HG03159 (cell line): ENCODE measurements around the gene KRTAP10-11.
"Not testable (repeated sequence)": the region's sequence is repeated elsewhere in the genome, so short reads cannot be mapped to it uniquely, and the experiment has no call there.

Experiments
- ATAC-seq: cut with Tn5 transposase; IDR thresholded peaks from one replicate; pipeline ENCODE4 v1.9.1; 2021; ENCODE audit warnings: mild to moderate bottlenecking, moderate library complexity; ENCODE audit not compliant: unreplicated experiment

Gene KRTAP10-11

DNA sequence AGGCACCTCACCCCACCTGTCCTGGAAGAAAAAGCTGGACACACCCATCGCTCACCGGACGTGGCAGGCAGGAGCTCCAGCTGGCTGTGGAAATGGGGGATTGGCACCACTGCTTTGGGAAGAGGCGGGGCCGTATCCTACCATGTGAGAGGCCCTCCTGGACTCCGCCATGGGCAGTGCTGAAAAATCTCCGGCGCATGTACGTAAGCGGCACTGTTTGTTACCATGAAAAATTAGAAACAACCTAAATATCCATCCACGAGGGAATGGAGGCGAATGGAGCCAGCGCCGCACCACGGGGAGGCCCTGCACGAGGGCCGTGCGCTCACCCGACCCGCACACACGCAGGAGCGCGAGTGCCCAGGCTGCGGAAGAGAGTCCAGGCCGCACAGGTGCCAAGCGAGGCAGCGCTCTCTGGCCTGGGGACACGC lies 31.2 kb upstream of the KRTAP10-11 start:
- ATAC-seq = no peak

GRCh38 chr21:44615466-44615865 lies 30.7 kb upstream of the KRTAP10-11 start:
- ATAC-seq = no peak

DNA sequence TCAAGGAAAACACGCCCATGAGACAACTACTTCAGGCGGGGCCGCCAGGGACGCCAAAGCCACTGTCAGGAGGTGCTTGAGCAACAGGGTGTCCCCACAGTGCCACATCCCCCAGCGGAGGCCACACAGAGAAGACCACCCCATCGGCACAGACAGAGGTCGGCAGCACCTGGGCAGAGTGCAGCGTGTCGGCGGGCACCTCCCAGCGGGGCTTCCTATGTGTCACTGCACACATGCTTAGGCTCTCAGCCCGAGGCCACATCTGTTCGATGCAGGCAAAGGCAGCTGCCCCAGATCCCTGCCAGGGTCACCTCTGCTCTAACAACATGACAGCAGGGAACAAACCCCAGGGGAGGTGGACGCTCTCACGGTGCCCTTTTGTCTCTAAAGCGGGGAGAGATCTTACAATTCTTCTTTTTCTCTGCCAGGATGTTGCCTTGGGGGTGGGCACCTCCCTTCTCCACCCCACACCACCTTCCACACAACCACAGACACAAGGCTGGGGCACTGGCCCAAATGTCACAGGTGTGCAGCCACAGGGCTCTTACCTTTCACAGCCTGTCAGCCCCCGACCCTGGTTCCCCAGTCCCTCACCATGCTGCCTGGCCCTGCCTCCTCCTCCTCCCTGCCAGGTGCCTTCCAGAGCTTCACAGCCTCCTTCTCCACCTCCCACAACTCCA lies 30.2 kb upstream of the KRTAP10-11 start:
- no peak for ATAC-seq

- ATAC-seq = no peak
Measured at GRCh38 chr21:44616591-44616926, 29.7 kb upstream of the KRTAP10-11 start.

DNA sequence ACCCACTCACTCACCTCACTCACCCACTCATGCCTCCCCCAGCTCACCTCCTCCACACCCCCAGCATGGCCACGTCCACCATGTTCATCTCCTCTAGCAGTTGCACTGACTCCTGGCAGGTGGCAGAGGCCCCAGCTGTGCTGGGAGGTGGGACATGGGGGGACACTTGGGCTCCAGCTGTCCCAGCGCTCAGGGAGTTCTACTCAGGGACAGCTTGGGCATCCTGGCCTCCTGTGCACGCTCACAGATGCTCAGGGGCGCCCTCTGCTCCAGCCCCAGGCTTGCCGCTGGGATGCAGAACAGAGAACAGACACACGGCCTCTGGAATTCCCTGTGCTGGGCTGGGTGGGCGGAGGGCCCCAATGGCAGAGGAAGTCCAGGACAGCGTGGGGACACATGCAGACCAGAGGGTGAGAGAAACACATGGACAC lies 29.1 kb upstream of the KRTAP10-11 start:
- no peak for ATAC-seq

DNA sequence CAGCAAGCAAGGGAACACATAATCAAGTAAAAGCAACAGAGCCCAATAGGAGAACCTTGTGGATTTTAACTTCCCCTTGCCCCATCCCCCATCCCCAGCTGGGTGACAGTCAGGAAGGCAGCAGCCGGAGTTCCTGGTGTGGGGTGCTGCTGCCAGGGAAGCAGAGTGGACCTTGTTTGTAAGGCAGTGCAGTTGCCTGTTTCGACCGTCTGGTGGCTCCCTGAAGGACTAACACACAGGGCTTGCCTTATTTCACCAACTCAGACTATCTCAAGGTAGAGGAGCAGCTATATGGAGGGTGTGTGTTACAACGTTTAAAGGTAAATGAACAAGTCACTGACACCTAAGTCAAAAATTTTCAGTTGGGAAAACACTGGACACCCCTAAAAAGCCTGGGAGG lies 27.7 kb upstream of the KRTAP10-11 start:
- no peak for ATAC-seq

GRCh38 chr21:44618909-44619308 lies 27.3 kb upstream of the KRTAP10-11 start:
- ATAC-seq = no peak

DNA sequence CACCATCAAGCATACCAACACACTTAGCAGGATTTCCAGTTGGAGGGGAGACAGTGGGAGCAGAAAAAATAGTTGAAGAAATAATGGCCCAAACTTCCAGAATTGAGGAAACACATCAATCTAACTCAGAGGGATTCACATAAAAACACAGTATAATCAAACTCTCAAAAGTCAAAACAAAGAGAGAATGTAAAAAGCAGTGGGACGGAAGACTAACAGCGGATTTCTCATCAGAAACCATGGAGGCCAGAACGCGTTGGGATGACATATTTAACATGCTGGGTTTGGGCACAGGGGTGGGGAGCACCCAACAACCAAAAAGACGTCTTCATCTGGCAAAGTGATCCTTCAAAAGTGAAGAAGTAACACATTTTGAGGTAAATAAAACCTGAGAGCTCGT lies 26.3 kb upstream of the KRTAP10-11 start:
- no peak for ATAC-seq

GRCh38 chr21:44623575-44623974 lies 22.6 kb upstream of the KRTAP10-11 start:
- no peak for ATAC-seq

GRCh38 chr21:44625756-44626155 lies 20.5 kb upstream of the KRTAP10-11 start:
- ATAC-seq = no peak

GRCh38 chr21:44626262-44626661 lies 20.0 kb upstream of the KRTAP10-11 start:
- no peak for ATAC-seq

DNA sequence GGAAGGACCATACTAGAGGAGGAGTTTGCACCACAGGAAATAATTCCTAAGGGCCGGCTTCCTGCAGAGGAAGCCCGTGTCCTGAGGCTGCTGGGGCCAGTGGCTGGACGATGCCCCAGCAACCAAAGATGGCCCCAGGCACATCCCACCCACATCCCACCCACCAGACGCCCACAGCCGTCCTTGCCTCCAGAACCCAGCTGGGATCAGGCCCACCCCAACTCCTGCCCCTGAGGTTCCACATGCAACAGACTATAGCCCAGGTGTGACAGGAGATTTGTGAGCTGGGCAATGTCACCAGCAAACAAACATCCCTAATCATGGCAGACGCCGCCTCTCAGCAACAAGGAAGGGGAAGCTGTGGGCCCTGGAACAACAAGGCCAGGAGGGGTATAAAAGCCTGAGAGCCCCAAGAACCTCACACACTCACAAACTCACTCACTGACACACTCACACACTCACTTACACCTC lies 19.5 kb upstream of the KRTAP10-11 start, which contains the start of gene KRTAP10-9:
Gene KRTAP10-9, plus strand, starts transcription at position 421 of the 471 bp plus-strand sequence. CDS start 79 bp downstream, outside the sequence.
- no peak for ATAC-seq

DNA sequence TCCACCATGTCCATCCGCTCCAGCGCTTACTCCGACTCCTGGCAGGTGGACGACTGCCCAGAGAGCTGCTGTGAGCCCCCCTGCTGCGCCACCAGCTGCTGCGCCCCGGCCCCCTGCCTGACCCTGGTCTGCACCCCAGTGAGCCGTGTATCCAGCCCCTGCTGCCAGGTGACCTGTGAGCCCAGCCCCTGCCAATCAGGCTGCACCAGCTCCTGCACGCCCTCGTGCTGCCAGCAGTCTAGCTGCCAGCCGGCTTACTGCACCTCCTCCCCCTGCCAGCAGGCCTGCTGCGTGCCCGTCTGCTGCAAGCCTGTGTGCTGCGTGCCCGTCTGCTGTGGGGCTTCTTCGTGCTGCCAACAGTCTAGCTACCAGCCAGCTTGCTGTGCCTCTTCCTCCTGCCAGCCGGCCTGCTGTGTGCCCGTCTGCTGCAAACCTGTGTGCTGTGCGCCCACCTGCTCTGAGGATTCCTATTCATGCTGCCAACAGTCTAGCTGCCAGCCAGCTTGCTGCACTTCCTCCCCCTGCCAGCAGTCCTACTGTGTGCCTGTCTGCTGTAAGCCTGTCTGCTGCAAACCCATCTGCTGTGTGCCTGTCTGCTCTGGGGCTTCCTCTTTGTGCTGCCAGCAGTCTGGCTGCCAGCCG lies 18.9 kb upstream of the KRTAP10-11 start:
- not testable (repeated sequence) for ATAC-seq

GRCh38 chr21:44627831-44628233 lies 18.4 kb upstream of the KRTAP10-11 start:
- ATAC-seq = not testable (repeated sequence)

GRCh38 chr21:44628707-44629391 lies 17.4 kb upstream of the KRTAP10-11 start:
- no peak for ATAC-seq

DNA sequence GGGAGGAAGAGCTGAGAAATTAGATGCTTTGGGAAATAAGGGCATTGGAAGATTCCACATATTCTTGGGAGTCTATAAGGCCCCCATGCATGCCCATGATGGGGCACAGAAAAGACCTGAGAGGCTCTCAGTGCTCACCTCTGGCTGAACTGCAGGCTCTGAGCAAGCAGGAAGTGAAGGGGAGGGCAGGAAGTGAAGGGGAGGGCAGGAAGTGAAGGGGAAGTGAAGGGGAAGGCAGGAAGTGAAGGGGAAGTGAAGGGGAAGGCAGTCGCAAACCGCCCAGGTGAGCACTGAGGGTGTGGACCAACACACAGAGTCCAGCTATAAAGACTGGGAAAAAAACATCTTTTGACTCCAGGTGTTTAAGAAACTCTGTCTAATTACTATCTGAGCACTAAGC lies 15.8 kb upstream of the KRTAP10-11 start:
- no peak for ATAC-seq

GRCh38 chr21:44632067-44632466 lies 14.1 kb upstream of the KRTAP10-11 start:
- ATAC-seq = no peak

DNA sequence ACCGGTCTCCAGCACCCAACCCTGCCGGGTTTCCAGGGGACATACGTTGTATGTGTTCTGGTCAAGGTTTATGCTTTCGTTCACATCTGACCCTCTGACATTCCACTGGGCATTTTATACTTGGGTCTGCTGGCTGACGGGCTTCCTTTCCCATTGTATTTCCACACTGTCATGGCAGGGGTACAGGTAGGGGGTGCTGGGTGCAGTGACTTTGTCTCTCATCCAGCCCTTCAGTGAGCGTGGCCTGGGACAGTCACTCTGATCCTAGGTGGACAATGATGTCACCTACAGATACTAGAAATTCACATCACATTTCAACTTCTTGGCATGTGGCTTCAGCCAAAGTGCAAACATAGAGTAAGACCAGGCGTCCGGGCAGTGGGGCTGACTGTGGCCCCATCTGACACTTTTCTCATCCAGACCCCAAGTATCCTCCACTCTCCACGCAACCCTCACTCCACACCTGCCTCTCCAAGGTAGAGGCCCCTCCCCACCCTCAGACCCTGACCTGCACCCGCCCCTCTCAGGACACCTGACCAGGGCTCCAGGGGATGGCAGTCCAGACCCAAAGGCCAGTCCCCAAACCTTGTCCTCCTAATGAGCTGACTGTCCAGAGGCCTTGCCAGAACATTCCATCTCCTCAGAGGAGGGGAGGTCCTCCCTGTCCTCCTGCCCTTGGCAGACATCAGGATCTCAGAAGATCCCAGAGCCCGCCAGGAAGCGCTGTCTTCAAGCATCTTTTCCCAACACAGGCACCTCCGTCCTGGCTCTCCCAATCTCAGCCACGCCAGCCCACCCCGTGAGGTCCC lies 9.8 kb upstream of the KRTAP10-11 start:
- no peak for ATAC-seq

DNA sequence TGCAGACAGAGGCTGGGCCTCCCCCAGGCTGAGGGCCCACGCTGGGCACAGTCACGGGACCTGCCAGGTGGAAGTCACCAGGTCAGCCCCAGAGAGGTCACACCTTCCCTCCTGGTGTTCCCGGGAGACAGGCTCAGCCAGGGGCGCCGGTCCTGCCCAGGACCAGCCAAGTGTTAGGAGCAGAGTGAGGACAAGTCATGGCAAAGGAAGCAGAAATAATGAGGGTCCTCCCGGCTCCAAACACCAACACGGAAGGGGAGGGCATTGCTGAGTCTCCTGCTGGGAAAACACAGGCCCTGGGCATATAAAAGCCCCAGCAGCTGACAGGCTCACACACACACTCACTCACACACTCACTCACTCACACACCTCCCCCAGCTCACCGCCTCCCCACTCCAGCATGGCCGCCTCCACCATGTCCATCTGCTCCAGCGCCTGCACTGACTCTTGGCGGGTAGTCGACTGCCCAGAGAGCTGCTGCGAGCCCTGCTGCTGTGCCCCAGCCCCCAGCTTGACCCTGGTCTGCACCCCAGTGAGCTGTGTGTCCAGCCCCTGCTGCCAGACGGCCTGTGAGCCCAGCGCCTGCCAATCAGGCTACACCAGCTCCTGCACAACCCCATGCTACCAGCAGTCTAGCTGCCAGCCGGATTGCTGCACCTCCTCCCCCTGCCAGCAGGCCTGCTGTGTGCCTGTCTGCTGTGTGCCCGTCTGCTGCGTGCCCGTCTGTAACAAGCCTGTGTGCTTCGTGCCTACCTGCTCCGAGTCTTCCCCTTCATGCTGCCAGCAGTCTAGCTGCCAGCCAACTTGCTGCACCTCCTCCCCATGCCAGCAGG lies 9.0 kb upstream of the KRTAP10-11 start, which contains the start of gene KRTAP10-10:
Gene KRTAP10-10, plus strand, starts transcription at position 339 of the 833 bp plus-strand sequence. Its CDS starts 62 bp downstream, at position 401.
- no peak for ATAC-seq

DNA sequence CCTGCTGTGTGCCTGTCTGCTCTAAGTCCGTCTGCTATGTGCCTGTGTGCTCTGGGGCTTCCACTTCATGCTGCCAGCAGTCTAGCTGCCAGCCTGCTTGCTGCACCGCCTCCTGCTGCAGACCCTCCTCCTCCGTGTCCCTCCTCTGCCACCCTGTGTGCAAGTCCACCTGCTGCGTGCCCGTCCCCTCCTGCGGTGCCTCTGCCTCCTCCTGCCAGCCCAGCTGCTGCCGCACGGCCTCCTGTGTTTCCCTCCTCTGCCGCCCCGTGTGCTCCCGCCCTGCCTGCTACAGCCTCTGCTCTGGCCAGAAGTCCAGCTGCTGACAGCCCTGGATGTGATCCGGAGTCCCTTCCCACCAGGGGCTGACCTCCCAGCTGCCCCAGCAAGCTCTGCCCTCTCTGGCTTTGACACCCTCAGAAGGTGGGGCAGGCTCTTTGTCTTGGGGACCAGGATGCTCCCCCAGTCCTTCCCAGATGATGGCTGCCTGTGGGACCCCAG lies 8.3 kb upstream of the KRTAP10-11 start:
- ATAC-seq = not testable (repeated sequence)
